Stimulated activated CD4-positive, alpha-beta T cell treated with anti-CD3 and anti-CD28 coated beads, Interleukin-1b, Interleukin-23, amount 100 ng/mL, for 1 hour (primary cell): ENCODE data around the gene GOSR2.
"Not testable (repeated sequence)": the region's sequence is repeated elsewhere in the genome, so short reads cannot be mapped to it uniquely, and the experiment has no call there.

ENCODE experiments used
- DNase-seq, 2 donors: peaks; one replicate each; pipeline ENCODE4 v3.0.0-alpha.2; 2020; ENCODE audit warnings: low read depth in 2 of 2

The GOSR2 gene

GRCh38 chr17:46964315-46965265 is 41.6 kb downstream of the GOSR2 start:
- DNase-seq = no peak

- DNase-seq = no peak
These were observed 45.4 kb downstream of the GOSR2 start for GRCh38 chr17:46968224-46968834.

GRCh38 chr17:46968896-46969295 is 45.9 kb downstream of the GOSR2 start:
- DNase-seq = no peak

GRCh38 chr17:46971647-46972300 is 48.8 kb downstream of the GOSR2 start:
- no peak for DNase-seq

- no peak for DNase-seq
These were observed 49.4 kb downstream of the GOSR2 start for GRCh38 chr17:46972346-46972745.

- no peak for DNase-seq
These were observed 51.1 kb downstream of the GOSR2 start for GRCh38 chr17:46974086-46974485.

GRCh38 chr17:46975287-46975686 is 52.3 kb downstream of the GOSR2 start:
- no peak for DNase-seq

- no peak for DNase-seq
These were observed 53.8 kb downstream of the GOSR2 start for GRCh38 chr17:46976626-46977270.

- DNase-seq = no peak
These were observed 54.4 kb downstream of the GOSR2 start for GRCh38 chr17:46977348-46977747.

- no peak for DNase-seq
These were observed 55.0 kb downstream of the GOSR2 start for GRCh38 chr17:46977750-46978488.

- DNase-seq = no peak
These were observed 55.7 kb downstream of the GOSR2 start for GRCh38 chr17:46978489-46979146.

GRCh38 chr17:46979147-46979863 is 56.3 kb downstream of the GOSR2 start, which contains the start of gene RPRML:
RPRML (minus strand) TSS chr17:46979253; CDS start chr17:46979007, 246 bp downstream.
- DNase-seq = no peak

GRCh38 chr17:46982577-46982976 is 59.6 kb downstream of the GOSR2 start:
- no peak for DNase-seq

GRCh38 chr17:46983782-46984181 is 60.8 kb downstream of the GOSR2 start:
- no peak for DNase-seq

GRCh38 chr17:46984341-46984740 is 61.4 kb downstream of the GOSR2 start:
- DNase-seq = no peak

GRCh38 chr17:46984892-46985291 is 61.9 kb downstream of the GOSR2 start:
- no peak for DNase-seq

- no peak for DNase-seq
These were observed 63.4 kb downstream of the GOSR2 start for GRCh38 chr17:46986366-46986765.

GRCh38 chr17:46987927-46988326 is 65.0 kb downstream of the GOSR2 start:
- DNase-seq = not testable (repeated sequence)

- no peak for DNase-seq
These were observed 66.9 kb downstream of the GOSR2 start for GRCh38 chr17:46989637-46990431.
